HEK293 (cell line): ENCODE data around the gene EDEM3.

Experiments used
- CTCF ChIA-PET: fragments of 350-600 bp; formaldehyde crosslinking; extraction: SDS; loops from one replicate; lab custom pipeline; 2021; ENCODE audit warnings: antibody characterized with exemption; lab: Yijun Ruan, JAX
- POLR2A ChIA-PET: fragments of 300-600 bp; formaldehyde crosslinking; extraction: SDS; loops from one replicate; lab custom pipeline; 2020; ENCODE audit warnings: antibody characterized with exemption, inconsistent platforms; lab: Yijun Ruan, JAX
- H3K27ac ChIP-seq: fragments of 200-500 bp; sonication (Bioruptor generic); 2 replicates; pipeline ENCODE4 v1.5.1; 2014; ENCODE audit warnings: low read depth, low read length, control low read depth, inconsistent platforms; ENCODE audit errors: extremely low read depth
- H3K36me3 ChIP-seq, 2 experiments: fragments of 200-500 bp in 1 of 2; sonication (Bioruptor generic) in 1 of 2; 1 replicate in 1 of 2; 2 replicates in 1 of 2; pipeline ENCODE4 v1.5.1; 2014 to 2017; ENCODE audit warnings: inconsistent platforms in 2 of 2, low read length in 2 of 2; ENCODE audit not compliant: control insufficient read depth in 2 of 2, insufficient read depth in 1 of 2
- H3K4me1 ChIP-seq: fragments of 200-500 bp; sonication (Bioruptor generic); 2 replicates; pipeline ENCODE4 v1.5.1; 2014; ENCODE audit warnings: mild to moderate bottlenecking, low read length, inconsistent platforms; ENCODE audit not compliant: control insufficient read depth, insufficient read depth
- H3K4me3 ChIP-seq: 2 replicates; pipeline ENCODE4 v1.5.1; 2011; ENCODE audit warnings: low read depth, mild to moderate bottlenecking, control low read depth, low read length, moderate library complexity
- H3K9me3 ChIP-seq: fragments of 200-500 bp; sonication (Bioruptor generic); 2 replicates; pipeline ENCODE4 v1.5.1; 2014; ENCODE audit warnings: low read depth, low read length, inconsistent platforms; ENCODE audit not compliant: control insufficient read depth, insufficient read depth
- CTCF ChIP-seq: fragments of 450-650 bp; formaldehyde crosslinking; IDR thresholded peaks from 2 replicates; pipeline ENCODE4 v1.5.1; 2016; ENCODE audit warnings: missing biosample characterization, missing genetic modification characterization
- KLF16 ChIP-seq: fragments of 450-650 bp; formaldehyde crosslinking; IDR thresholded peaks from 2 replicates; pipeline ENCODE4 v1.5.1; 2017; ENCODE audit warnings: missing biosample characterization, missing genetic modification characterization
- MYNN ChIP-seq: fragments of 450-650 bp; formaldehyde crosslinking; IDR thresholded peaks from 2 replicates; pipeline ENCODE4 v1.5.1; 2016; ENCODE audit warnings: missing biosample characterization, missing genetic modification characterization, borderline replicate concordance
- PRDM1 ChIP-seq: fragments of 450-650 bp; formaldehyde crosslinking; IDR thresholded peaks from 2 replicates; pipeline ENCODE4; 2016; ENCODE audit warnings: missing biosample characterization, missing genetic modification characterization
- REPIN1 ChIP-seq: fragments of 450-650 bp; formaldehyde crosslinking; IDR thresholded peaks from 2 replicates; pipeline ENCODE4 v1.5.1; 2017; ENCODE audit warnings: missing biosample characterization, missing genetic modification characterization, low read depth
- SCRT1 ChIP-seq: fragments of 450-650 bp; formaldehyde crosslinking; IDR thresholded peaks from 2 replicates; pipeline ENCODE4 v1.5.1; 2016; ENCODE audit warnings: missing biosample characterization, missing genetic modification characterization, borderline replicate concordance
- SP3 ChIP-seq: fragments of 450-650 bp; formaldehyde crosslinking; IDR thresholded peaks from 2 replicates; pipeline ENCODE4 v1.5.1; 2016; ENCODE audit warnings: missing biosample characterization, missing genetic modification characterization
- ZBTB48 ChIP-seq: fragments of 450-650 bp; formaldehyde crosslinking; IDR thresholded peaks from 2 replicates; pipeline ENCODE4 v1.5.1; 2016; ENCODE audit warnings: missing biosample characterization, missing genetic modification characterization
- ZFP37 ChIP-seq: fragments of 450-650 bp; formaldehyde crosslinking; IDR thresholded peaks from 2 replicates; pipeline ENCODE4 v1.5.1; 2016; ENCODE audit warnings: missing biosample characterization, missing genetic modification characterization
- ZNF133 ChIP-seq: fragments of 450-650 bp; formaldehyde crosslinking; IDR thresholded peaks from 2 replicates; pipeline ENCODE4 v1.5.1; 2016; ENCODE audit warnings: missing biosample characterization, missing genetic modification characterization
- ZNF239 ChIP-seq: fragments of 450-650 bp; formaldehyde crosslinking; IDR thresholded peaks from 2 replicates; pipeline ENCODE4 v1.5.1; 2016; ENCODE audit warnings: missing biosample characterization, missing genetic modification characterization
- ZNF350 ChIP-seq: fragments of 450-650 bp; formaldehyde crosslinking; IDR thresholded peaks from 2 replicates; pipeline ENCODE4 v1.5.0; 2017; ENCODE audit warnings: missing biosample characterization, mild to moderate bottlenecking, missing genetic modification characterization
- ZNF37A ChIP-seq: fragments of 450-650 bp; IDR thresholded peaks from 2 replicates; pipeline ENCODE4 v1.5.1; 2018; ENCODE audit warnings: missing biosample characterization, missing genetic modification characterization
- ZNF521 ChIP-seq: fragments of 450-650 bp; formaldehyde crosslinking; IDR thresholded peaks from 2 replicates; pipeline ENCODE4 v1.5.1; 2017; ENCODE audit warnings: missing biosample characterization, mild to moderate bottlenecking, missing genetic modification characterization
- ZNF530 ChIP-seq: fragments of 450-650 bp; formaldehyde crosslinking; IDR thresholded peaks from 2 replicates; pipeline ENCODE4 v1.5.1; 2016; ENCODE audit warnings: low read depth, missing biosample characterization, missing genetic modification characterization
- ZNF549 ChIP-seq: fragments of 450-650 bp; IDR thresholded peaks from 2 replicates; pipeline ENCODE4 v1.5.1; 2018; ENCODE audit warnings: missing biosample characterization, missing genetic modification characterization, mild to moderate bottlenecking, inconsistent platforms, moderate library complexity
- ZNF555 ChIP-seq: fragments of 450-650 bp; formaldehyde crosslinking; conservative IDR thresholded peaks from 2 replicates; pipeline ENCODE4 v1.5.1; 2017; ENCODE audit warnings: missing biosample characterization, mild to moderate bottlenecking, missing genetic modification characterization, inconsistent platforms
- ZNF600 ChIP-seq: fragments of 450-650 bp; formaldehyde crosslinking; IDR thresholded peaks from 2 replicates; pipeline ENCODE4 v1.5.1; 2016; ENCODE audit warnings: missing biosample characterization, missing genetic modification characterization
- ZNF654 ChIP-seq: fragments of 450-650 bp; formaldehyde crosslinking; IDR thresholded peaks from 2 replicates; pipeline ENCODE4 v1.5.1; 2016; ENCODE audit warnings: low read depth, missing biosample characterization, missing genetic modification characterization
- ZNF692 ChIP-seq: fragments of 450-650 bp; formaldehyde crosslinking; IDR thresholded peaks from 2 replicates; pipeline ENCODE4 v1.5.1; 2016; ENCODE audit warnings: missing biosample characterization, missing genetic modification characterization
- ZNF791 ChIP-seq: fragments of 450-650 bp; formaldehyde crosslinking; IDR thresholded peaks from 2 replicates; pipeline ENCODE4 v1.5.1; 2016; ENCODE audit warnings: missing biosample characterization, missing genetic modification characterization
- TF ChIP-seq, protein P1 (sequence below): fragments of 450-650 bp; formaldehyde crosslinking; conservative IDR thresholded peaks from 2 replicates; pipeline ENCODE4 v1.5.1; 2016; ENCODE audit warnings: low read depth, missing biosample characterization, missing genetic modification characterization

EDEM3 gene

DNA sequence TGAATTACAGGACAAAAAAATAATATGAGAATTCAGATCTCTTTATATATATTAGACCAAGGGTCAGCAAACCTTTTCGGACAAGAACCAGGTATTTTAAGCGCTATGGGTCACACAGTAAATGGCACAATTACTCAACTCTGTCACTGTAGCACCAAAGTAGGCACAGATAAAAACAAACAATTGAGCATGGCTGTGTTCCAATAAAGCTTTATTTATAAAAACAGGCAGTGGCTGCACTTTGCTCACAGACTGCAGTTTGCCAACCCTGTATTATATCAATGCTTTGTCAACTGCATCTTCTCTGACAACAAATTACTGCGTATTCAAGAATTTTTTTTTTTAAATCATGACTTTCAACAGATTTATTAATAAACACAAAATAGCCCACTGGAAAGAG lies 29.8 kb downstream of the EDEM3 start:
- Histone ChIP-seq H3K36me3 (peaks cover 7 to 31% of the 10 kb centered on the region in 2 experiments), H3K27ac (no peak overlapping the region), H3K9me3 (no peaks in the 10 kb centered on the region), H3K4me3 (no peak overlapping the region), H3K4me1 (no peaks in the 10 kb centered on the region)
- ChIA-PET POLR2A (no interaction called here), CTCF (no interaction called here)
- TF ChIP-seq MYNN (tag by site-specific recombination) (no peak), REPIN1 (no peak), ZNF133 (tag by site-specific recombination) (no peak), SCRT1 (tag by site-specific recombination) (no peak)

DNA sequence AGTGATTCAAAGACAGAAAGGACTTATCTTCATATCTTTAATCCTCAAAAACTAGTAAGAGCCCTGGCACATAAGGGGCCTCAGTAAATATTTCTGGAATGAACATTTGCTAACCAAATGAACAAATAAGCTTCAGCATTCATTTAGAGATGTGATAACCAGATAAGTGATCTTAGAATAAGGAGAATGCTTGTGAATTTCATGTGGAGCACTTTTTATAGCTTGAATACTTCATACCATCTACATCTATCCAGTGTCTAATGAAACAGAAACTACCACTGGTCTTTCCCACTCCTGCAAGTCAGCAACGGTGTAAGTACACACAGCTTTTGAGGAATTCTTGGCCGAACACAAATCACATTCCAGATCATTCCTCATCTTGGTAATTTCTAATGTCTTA lies 38.5 kb downstream of the EDEM3 start:
- no peaks in the 10 kb centered on the region for H3K4me1 ChIP-seq
- H3K4me3 ChIP-seq, result no peak overlapping the region
- CTCF ChIA-PET, result interaction anchor here (0.7 to 1.5 kb wide), 2 partner anchors 24 to 52 kb away, joined by 3 to 7 read pairs; no protein-coding TSS in a partner anchor
- POLR2A ChIA-PET, result no interaction called here
- no peaks in the 10 kb centered on the region for H3K9me3 ChIP-seq
- no peak for TF ChIP-seq SP3 (tag by site-specific recombination)
- TF ChIP-seq ZNF549, result no peak
- TF ChIP-seq, protein P1, sequence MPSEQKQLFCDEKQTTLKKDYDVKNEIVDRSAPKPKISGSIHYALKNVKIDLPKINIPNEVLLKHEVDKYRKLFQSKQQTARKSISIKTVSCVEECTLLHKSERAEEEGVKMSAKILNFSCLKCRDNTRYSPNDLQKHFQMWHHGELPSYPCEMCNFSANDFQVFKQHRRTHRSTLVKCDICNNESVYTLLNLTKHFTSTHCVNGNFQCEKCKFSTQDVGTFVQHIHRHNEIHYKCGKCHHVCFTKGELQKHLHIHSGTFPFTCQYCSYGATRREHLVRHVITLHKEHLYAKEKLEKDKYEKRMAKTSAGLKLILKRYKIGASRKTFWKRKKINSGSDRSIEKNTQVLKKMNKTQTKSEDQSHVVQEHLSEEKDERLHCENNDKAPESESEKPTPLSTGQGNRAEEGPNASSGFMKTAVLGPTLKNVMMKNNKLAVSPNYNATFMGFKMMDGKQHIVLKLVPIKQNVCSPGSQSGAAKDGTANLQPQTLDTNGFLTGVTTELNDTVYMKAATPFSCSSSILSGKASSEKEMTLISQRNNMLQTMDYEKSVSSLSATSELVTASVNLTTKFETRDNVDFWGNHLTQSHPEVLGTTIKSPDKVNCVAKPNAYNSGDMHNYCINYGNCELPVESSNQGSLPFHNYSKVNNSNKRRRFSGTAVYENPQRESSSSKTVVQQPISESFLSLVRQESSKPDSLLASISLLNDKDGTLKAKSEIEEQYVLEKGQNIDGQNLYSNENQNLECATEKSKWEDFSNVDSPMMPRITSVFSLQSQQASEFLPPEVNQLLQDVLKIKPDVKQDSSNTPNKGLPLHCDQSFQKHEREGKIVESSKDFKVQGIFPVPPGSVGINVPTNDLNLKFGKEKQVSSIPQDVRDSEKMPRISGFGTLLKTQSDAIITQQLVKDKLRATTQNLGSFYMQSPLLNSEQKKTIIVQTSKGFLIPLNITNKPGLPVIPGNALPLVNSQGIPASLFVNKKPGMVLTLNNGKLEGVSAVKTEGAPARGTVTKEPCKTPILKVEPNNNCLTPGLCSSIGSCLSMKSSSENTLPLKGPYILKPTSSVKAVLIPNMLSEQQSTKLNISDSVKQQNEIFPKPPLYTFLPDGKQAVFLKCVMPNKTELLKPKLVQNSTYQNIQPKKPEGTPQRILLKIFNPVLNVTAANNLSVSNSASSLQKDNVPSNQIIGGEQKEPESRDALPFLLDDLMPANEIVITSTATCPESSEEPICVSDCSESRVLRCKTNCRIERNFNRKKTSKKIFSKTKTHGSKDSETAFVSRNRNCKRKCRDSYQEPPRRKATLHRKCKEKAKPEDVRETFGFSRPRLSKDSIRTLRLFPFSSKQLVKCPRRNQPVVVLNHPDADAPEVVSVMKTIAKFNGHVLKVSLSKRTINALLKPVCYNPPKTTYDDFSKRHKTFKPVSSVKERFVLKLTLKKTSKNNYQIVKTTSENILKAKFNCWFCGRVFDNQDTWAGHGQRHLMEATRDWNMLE (tag by site-specific recombination), result no peak
- no peak for TF ChIP-seq ZNF350
- no peak for TF ChIP-seq ZNF692
- no peak overlapping the region for H3K27ac ChIP-seq
- peaks cover 29 to 65% of the 10 kb centered on the region in 2 experiments for H3K36me3 ChIP-seq

GRCh38 chr1:184709418-184709817 lies 45.2 kb downstream of the EDEM3 start:
- no peak overlapping the region for H3K27ac ChIP-seq

DNA sequence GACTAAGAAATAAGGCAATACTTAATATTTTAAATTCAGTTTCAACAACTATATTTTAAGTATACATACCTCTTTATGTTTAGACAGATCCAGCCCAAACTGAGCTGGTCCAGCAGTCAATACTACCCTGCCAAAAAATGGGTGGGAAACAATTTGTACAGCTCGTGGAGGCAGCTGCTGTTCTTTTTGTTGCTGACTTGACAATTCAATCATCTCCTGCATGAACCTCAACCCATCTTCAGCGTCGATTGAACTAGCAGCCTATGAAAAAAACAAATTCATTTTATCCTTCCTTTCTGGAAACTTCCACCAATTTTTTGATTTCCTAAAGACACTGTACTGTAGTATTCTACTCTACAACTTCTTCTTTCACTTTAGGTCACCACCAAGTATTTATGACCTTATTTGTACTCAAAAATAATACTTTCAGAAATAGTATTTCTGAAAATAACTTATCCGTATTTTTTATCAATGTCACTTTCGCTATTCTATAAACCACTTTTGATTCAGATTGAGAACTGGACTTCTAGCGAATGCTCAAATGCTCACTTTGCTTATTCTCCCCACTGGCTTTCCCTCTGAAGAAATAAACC lies 46.5 kb downstream of the EDEM3 start:
- ChIA-PET POLR2A (no interaction called here), CTCF (interaction anchor here (1.4 kb wide), 1 partner anchor 16 kb away, joined by 5 read pairs; no protein-coding TSS in a partner anchor)
- no peak overlapping the region for H3K27ac ChIP-seq
- H3K36me3 ChIP-seq, result peaks cover 37 to 71% of the 10 kb centered on the region in 2 experiments
- no peaks in the 10 kb centered on the region for H3K9me3 ChIP-seq
- H3K4me1 ChIP-seq, result no peaks in the 10 kb centered on the region
- no peak overlapping the region for H3K4me3 ChIP-seq
- no peak for TF ChIP-seq KLF16 (tag by site-specific recombination)
- TF ChIP-seq ZNF37A (tag by site-specific recombination), result no peak
- no peak for TF ChIP-seq ZBTB48 (tag by site-specific recombination)
- no peak for TF ChIP-seq ZNF530 (tag by site-specific recombination)
- TF ChIP-seq ZNF549, result no peak
- TF ChIP-seq ZNF239 (tag by site-specific recombination), result no peak
- no peak for TF ChIP-seq ZNF600 (tag by site-specific recombination)
- TF ChIP-seq ZNF521 (tag by site-specific recombination), result no peak
- TF ChIP-seq ZFP37 (tag by site-specific recombination), result no peak
- TF ChIP-seq CTCF, result no peak
- no peak for TF ChIP-seq ZNF654 (tag by site-specific recombination)
- no peak for TF ChIP-seq ZNF555 (tag by site-specific recombination)
- TF ChIP-seq PRDM1, result no peak; the same call in 1 of the 2 replicates

More at GRCh38 chr1:184709418-184709817, 45.2 kb downstream of the EDEM3 start:
- TF ChIP-seq ZNF791 (tag by site-specific recombination), result no peak
- TF ChIP-seq, all 188 proteins: peak for 0
- POLR2A ChIA-PET, result no interaction called here
- Histone ChIP-seq H3K9me3 (no peaks in the 10 kb centered on the region), H3K36me3 (peaks cover 37 to 70% of the 10 kb centered on the region in 2 experiments), H3K4me3 (no peak overlapping the region), H3K4me1 (no peaks in the 10 kb centered on the region)
- CTCF ChIA-PET, result interaction anchor here (0.7 kb wide), 1 partner anchor 17 kb away, joined by 3 read pairs; no protein-coding TSS in a partner anchor
